Renal pelvis (tissue), 4 donors: ENCODE data around the gene NEIL3. TPM values are rescaled to one million over a fixed set of nuclear protein-coding genes. Genes with fewer than 3 reads are reported as not detected.

Source experiments
- DNase-seq: peaks from one replicate; pipeline ENCODE4 v3.0.0-alpha.2; 2013
- polyA plus RNA-seq, 3 donors: library from polyadenylated mRNA; unstranded; fragments of 120-200 nt; gene quantifications; one replicate each; pipeline ENCODE4 v1.2.1, GENCODE V29; 2013; ENCODE audit not compliant: insufficient read length in 3 of 3

Gene NEIL3
- polyA plus RNA-seq, 3 donors = 4.2 to 6.1 (median 5.4) TPM

DNA sequence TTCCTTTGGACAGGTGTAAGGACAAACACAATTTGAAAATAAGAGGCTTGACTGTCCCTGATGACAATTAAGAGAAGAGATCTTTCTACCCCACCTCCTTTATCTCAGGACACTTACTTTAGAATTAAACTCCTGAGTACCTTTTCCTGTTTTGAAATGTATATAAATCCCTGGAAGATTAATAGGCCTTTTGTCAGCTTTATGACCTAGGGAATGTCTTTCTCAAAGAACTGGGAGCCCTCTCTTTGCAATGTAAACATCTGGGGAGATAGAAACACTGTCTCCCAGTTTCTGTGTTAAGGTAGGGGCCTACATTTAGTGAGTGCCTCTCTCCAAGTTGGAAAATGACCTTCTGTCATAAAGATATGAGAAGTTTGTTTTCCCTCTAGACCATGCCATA lies 100.9 kb downstream of the NEIL3 start:
- DNase-seq = peak; percentile 17

DNA sequence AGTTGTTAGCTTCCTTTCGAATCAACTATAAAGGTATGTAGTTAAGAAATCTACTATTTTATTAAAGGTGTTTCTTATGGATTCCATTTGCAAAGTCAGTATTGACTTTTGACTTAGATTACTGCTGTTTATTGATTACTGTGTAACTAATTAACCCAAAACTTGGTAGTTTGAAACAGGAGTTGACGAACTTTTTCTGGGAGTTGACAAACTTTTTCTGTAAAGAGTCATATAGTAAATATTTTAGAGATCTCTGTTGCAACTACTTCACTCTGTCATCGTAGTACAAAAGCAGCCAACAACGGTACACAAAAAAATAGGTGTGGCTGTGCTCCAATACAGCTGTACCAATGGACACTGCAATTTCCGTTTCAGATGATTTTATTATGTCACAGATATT lies 102.3 kb downstream of the NEIL3 start:
- DNase-seq = no peak

Other genes with a start within 250 kb of the NEIL3 start
- 10 to 100 TPM; 39.3 to 44.8 (median 43.9) TPM for gene AGA, start 132.6 kb downstream of the NEIL3 start, polyA plus RNA-seq